Astrocyte of the spinal cord (primary cell): ENCODE results near the gene CPZ.

Experiments used
- DNase-seq: peaks from one replicate; pipeline ENCODE4 v3.0.0; 2011; ENCODE audit warnings: low read depth, low spot score
- H3K4me3 ChIP-seq: 2 replicates; pipeline ENCODE4 v1.5.1; 2011; ENCODE audit warnings: low read depth, mild to moderate bottlenecking, low read length, moderate library complexity
- CTCF ChIP-seq: IDR thresholded peaks from 2 replicates; pipeline ENCODE4 v1.5.1; 2012; ENCODE audit warnings: low read depth, mild to moderate bottlenecking, low read length, inconsistent platforms
- in situ Hi-C: cut with HindIII; loops from 2 replicates; pipeline ENCODE4 v1.10.0; 2017; ENCODE audit warnings: low sequenced_read_pairs

The CPZ gene

DNA sequence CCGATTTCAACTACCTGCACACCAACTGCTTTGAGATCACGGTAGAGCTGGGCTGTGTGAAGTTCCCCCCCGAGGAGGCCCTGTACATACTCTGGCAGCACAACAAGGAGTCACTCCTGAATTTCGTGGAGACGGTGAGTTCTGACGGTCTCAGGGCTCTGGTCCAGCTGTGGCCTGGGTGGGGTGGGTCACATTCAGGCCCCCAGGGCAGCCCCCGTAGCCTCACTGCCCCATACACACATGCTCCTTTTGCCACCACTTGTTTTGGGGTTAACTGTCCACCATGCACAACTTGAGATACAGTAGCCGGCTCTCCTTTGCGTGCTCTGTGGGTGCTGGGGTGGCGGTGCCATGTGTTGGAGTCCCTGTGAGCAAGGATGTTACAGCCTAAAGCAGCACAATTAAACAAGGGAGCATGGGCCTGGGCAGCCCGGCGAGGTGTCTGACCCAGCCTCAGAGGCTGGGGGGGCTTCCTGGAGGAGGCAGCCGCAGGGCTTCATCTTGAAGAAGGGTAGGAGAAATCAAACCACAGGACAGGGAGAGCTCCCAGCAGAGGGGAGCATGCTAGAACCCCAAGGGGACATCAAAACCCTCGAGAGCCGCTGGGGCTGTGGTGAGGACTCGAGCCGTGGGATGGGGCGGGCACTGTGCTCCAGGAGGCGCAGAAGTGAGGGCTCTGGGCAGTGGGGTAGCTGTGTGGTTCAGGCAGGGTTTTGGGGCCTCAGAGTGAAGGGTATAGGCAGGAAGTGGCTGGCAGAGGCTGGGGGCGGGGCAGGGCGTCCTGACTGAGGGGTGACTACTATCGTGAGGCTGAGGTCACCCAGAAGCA, 22.0 kb downstream of the CPZ start:
- TF ChIP-seq CTCF, result no peak
- in situ Hi-C loops, result no loop called here
- no peak for DNase-seq
- H3K4me3 ChIP-seq, result no peak overlapping the region

- no peak for TF ChIP-seq CTCF
- DNase-seq, result no peak
Observed at GRCh38 chr4:8615366-8615765, 22.8 kb downstream of the CPZ start.

GRCh38 chr4:8615921-8616787, 23.6 kb downstream of the CPZ start:
- in situ Hi-C loops, result no loop called here
- no peak overlapping the region for H3K4me3 ChIP-seq
- no peak for TF ChIP-seq CTCF
- DNase-seq, result no peak

More at GRCh38 chr4:8615366-8615765, 22.8 kb downstream of the CPZ start:
- H3K4me3 ChIP-seq, result no peak overlapping the region
- in situ Hi-C loops, result no loop called here

DNA sequence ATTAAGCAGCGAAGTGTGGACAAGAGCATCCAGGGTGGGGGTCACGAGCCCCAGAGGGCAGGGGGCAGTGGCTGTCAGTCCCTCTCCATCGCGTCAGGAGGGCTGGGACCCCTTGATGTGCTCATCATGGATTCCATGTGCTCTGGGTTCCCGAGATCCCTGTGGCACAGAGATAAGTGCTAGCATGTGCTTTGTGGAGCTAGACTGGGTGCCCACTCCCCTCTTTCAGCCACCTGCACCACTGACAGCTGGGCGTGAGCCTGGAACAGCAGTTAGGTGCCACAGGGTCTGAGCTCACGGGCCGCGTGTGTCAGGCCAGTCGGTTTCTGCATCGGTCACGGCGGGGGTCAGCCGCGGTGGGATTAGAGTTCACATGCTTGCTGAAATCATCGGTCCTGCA, 24.3 kb downstream of the CPZ start:
- DNase-seq, result no peak
- H3K4me3 ChIP-seq, result no peak overlapping the region
- TF ChIP-seq CTCF, result no peak
- in situ Hi-C loops, result no loop called here

DNA sequence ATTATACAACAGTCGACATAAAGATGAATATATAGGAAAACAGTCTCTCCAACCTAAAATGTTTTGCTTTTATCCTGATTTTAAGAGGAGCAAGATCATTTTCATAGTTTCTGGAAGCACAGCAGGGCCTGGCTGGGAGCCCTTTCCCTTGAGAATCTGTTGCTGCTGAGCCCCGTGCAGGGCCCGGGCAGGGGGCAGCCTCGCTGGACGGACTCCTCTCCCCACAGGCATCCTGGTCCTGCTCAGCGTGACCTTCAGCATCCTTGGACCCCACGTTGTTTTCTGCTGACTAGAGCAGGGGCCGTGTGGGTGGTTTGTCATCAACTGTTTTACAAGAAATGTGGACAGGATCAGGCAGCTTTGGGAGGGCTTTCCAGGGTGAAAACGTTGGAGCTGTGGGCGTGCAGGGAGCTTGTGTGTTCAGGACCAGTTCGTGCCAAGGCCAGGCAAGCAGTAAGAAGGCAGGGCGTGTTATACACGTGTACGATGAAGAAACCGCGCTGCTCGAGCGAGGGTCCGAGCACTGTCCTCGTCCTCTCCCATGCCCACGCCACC, 25.0 kb downstream of the CPZ start:
- no peak for DNase-seq
- no peak for TF ChIP-seq CTCF
- in situ Hi-C loops, result no loop called here
- H3K4me3 ChIP-seq, result no peak overlapping the region

GRCh38 chr4:8618421-8618820, 25.9 kb downstream of the CPZ start:
- DNase-seq, result no peak
- TF ChIP-seq CTCF, result no peak
- in situ Hi-C loops, result no loop called here
- H3K4me3 ChIP-seq, result no peak overlapping the region
